ENCODE measurements around the gene JPH4.

Gene JPH4

GRCh38 chr14:23562822-23563472 is 15.6 kb downstream of the JPH4 start:
- peak; percentile 75 for DNase-seq (ENCODE audit: low spot score)

- no peak for DNase-seq (ENCODE audit: low spot score)
Observed at GRCh38 chr14:23561873-23562821, 16.4 kb downstream of the JPH4 start.

GRCh38 chr14:23561259-23561658 is 17.3 kb downstream of the JPH4 start:
- no peak for DNase-seq (ENCODE audit: low spot score)

GRCh38 chr14:23559926-23560520 is 18.6 kb downstream of the JPH4 start:
- DNase-seq (ENCODE audit: low spot score), result no peak

GRCh38 chr14:23559010-23559925 is 19.3 kb downstream of the JPH4 start:
- peak; percentile 66 for DNase-seq (ENCODE audit: low spot score)

- DNase-seq (ENCODE audit: low spot score), result no peak
Observed at GRCh38 chr14:23558346-23559009, 20.1 kb downstream of the JPH4 start.

GRCh38 chr14:23557946-23558345 is 20.6 kb downstream of the JPH4 start:
- no peak for DNase-seq (ENCODE audit: low spot score)

- DNase-seq (ENCODE audit: low spot score), result no peak
Observed at GRCh38 chr14:23557521-23557920, 21.1 kb downstream of the JPH4 start.

GRCh38 chr14:23556700-23557440 is 21.7 kb downstream of the JPH4 start:
- no peak for DNase-seq (ENCODE audit: low spot score)

GRCh38 chr14:23555882-23556699 is 22.5 kb downstream of the JPH4 start, which contains the start of gene THTPA:
Gene THTPA (plus strand): TSS chr14:23556271. CDS start chr14:23556758, 487 bp downstream.
- peak; percentile 92 for DNase-seq (ENCODE audit: low spot score)

GRCh38 chr14:23555533-23555881 is 23.1 kb downstream of the JPH4 start:
- DNase-seq (ENCODE audit: low spot score), result no peak

GRCh38 chr14:23551266-23552028 is 27.1 kb downstream of the JPH4 start, which contains the start of gene ZFHX2:
Gene ZFHX2 (minus strand): TSS chr14:23551765. CDS start chr14:23535325, 16,440 bp downstream.
- peak; percentile 81 for DNase-seq (ENCODE audit: low spot score)

GRCh38 chr14:23550812-23551265 is 27.8 kb downstream of the JPH4 start:
- DNase-seq (ENCODE audit: low spot score), result no peak

GRCh38 chr14:23550131-23550811 is 28.3 kb downstream of the JPH4 start:
- no peak for DNase-seq (ENCODE audit: low spot score)

- no peak for DNase-seq (ENCODE audit: low spot score)
Observed at GRCh38 chr14:23548351-23549318, 30.0 kb downstream of the JPH4 start.

- no peak for DNase-seq (ENCODE audit: low spot score)
Observed at GRCh38 chr14:23547924-23548323, 30.7 kb downstream of the JPH4 start.
